Erythroblast (primary cell): Measurements from ENCODE around the gene UBAC2.

Experiments
- GATA1 ChIP-seq: IDR thresholded peaks from 2 replicates; pipeline ENCODE4 v1.6.1; 2011; ENCODE audit warnings: low read depth, mild to moderate bottlenecking, control low read depth, low read length, moderate library complexity
- POLR2A ChIP-seq: IDR thresholded peaks from 2 replicates; pipeline ENCODE4 v1.6.1; 2011; ENCODE audit warnings: mild to moderate bottlenecking, low read length

- TF ChIP-seq POLR2A (no peak), GATA1 (no peak)
These were observed 109.9 kb downstream of the UBAC2 start for GRCh38 chr13:99310382-99311031.
